ENCODE measurements around the gene DEPP1.
A peak's percentile ranks its signal among the peaks of the same experiment; 100 is the strongest.

The DEPP1 gene

GRCh38 chr10:44956226-44956625, 22.4 kb downstream of the DEPP1 start:
- no peak overlapping the region for H3K4me3 Mint-ChIP-seq
- no peaks in the 10 kb centered on the region for H3K9me3 Mint-ChIP-seq
- no peak for ATAC-seq (replicated peaks)
- peak overlapping the region in 1 of 2 donors; percentile 10 for H3K27ac Mint-ChIP-seq
- H3K36me3 Mint-ChIP-seq (ENCODE audit: insufficient read depth), result peaks cover 14% of the 10 kb centered on the region
- no peak for DNase-seq
- no peaks in the 10 kb centered on the region for H3K27me3 Mint-ChIP-seq
- H3K4me1 Mint-ChIP-seq (ENCODE audit: low read depth in 2 of 2), result peaks cover 26 to 43% of the 10 kb centered on the region in 2 donors

DNA sequence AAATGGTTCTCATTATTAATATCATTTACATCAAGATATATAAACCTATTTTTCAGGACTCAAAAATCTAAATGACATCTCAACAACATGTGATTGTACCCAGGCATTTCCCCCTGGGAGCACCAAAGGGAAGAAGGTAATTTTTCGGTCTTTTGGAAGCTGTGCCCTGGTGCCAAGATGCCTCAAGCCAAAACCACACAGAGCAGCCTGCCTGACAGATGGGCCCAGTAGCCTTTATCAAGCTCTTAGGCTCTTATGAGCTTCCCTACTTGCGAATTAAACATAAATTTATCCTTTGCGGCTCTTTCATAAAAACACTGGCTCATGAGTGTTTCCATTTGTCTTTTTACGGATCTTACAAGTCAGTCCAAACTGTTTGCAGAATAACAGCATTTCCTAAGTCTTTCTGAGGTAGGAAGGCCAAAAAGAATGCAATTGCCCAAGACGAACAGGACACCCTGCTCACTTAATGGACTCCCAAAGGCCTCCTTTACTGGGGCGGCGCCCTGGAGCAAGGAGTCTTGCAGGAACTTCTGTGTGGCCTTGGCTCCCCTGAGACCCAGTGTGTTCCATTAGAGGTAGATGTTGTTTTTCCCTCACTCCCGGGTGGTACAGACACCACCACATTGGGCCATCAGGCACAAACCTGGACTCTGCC, 23.1 kb downstream of the DEPP1 start:
- Mint-ChIP-seq H3K4me1 (ENCODE audit: low read depth in 2 of 2) (peaks cover 26 to 41% of the 10 kb centered on the region in 2 donors), H3K9me3 (no peaks in the 10 kb centered on the region), H3K4me3 (no peak overlapping the region), H3K36me3 (ENCODE audit: insufficient read depth) (peaks cover 14% of the 10 kb centered on the region), H3K27ac (peak overlapping the region in 1 of 2 donors; percentile 10), H3K27me3 (no peaks in the 10 kb centered on the region)
- DNase-seq, result no peak
- no peak for ATAC-seq (replicated peaks)

GRCh38 chr10:44954962-44955361, 23.6 kb downstream of the DEPP1 start:
- Mint-ChIP-seq H3K27ac (peak overlapping the region in 1 of 2 donors; percentile 61), H3K4me1 (ENCODE audit: low read depth in 2 of 2) (peaks cover 22 to 40% of the 10 kb centered on the region in 2 donors), H3K9me3 (no peaks in the 10 kb centered on the region), H3K4me3 (no peak overlapping the region), H3K36me3 (ENCODE audit: insufficient read depth) (peaks cover 14% of the 10 kb centered on the region), H3K27me3 (no peaks in the 10 kb centered on the region)
- ATAC-seq (replicated peaks) (no peak), DNase-seq (no peak)

DNA sequence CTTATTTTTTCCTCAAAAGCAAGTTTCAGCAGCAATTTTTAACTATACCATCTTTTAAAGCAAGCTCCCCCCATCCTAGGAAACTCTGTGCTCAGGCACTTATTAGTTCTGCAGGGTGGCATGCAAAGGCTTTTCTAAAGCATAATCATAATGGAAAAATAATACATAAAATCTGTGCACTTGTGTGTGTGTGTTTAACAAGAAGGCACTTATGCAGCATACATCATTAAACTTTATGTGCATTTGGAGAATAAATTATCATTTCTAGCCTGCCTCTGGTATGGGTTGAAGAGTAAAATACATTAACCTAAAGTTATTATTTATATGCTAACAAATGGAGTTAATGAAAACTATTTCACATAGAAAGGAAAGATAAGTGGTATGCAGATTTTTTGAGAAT, 24.6 kb downstream of the DEPP1 start:
- ATAC-seq (replicated peaks) (no peak), DNase-seq (no peak)
- peaks cover 10% of the 10 kb centered on the region for H3K36me3 Mint-ChIP-seq (ENCODE audit: insufficient read depth)
- H3K4me1 Mint-ChIP-seq (ENCODE audit: low read depth in 2 of 2), result peaks cover 24 to 40% of the 10 kb centered on the region in 2 donors
- H3K4me3 Mint-ChIP-seq, result no peak overlapping the region
- H3K27ac Mint-ChIP-seq, result no peak overlapping the region
- H3K9me3 Mint-ChIP-seq, result no peaks in the 10 kb centered on the region
- H3K27me3 Mint-ChIP-seq, result no peaks in the 10 kb centered on the region

DNA sequence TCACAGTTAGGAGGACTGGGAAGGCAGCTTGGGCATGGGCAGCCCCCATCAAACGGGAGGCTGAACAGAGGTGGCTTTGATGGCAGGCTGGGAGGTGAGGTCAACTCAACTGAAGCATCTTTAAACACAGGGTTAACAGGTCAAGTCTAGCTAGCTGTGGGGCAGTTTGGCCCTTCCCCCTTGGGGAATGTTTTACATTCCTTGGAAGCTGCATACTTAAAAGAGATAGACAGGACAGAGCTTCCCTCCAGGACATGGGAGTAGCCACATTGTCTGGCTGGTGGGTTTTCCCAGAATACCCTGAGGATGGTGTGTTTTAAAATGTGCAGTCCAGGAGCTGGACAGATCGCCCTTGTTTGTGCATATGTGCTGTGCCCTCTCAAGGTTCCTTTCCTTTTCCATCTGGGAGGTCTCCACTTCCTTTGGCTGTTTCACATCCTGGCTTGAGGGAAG, 25.8 kb downstream of the DEPP1 start:
- H3K27ac Mint-ChIP-seq, result peak overlapping the region in 1 of 2 donors; percentile 14
- H3K4me1 Mint-ChIP-seq (ENCODE audit: low read depth in 2 of 2), result peaks cover 15 to 28% of the 10 kb centered on the region in 2 donors
- peaks cover 10% of the 10 kb centered on the region for H3K36me3 Mint-ChIP-seq (ENCODE audit: insufficient read depth)
- DNase-seq (no peak), ATAC-seq (replicated peaks) (no peak)
- H3K27me3 Mint-ChIP-seq, result no peaks in the 10 kb centered on the region
- no peaks in the 10 kb centered on the region for H3K9me3 Mint-ChIP-seq
- no peak overlapping the region for H3K4me3 Mint-ChIP-seq

DNA sequence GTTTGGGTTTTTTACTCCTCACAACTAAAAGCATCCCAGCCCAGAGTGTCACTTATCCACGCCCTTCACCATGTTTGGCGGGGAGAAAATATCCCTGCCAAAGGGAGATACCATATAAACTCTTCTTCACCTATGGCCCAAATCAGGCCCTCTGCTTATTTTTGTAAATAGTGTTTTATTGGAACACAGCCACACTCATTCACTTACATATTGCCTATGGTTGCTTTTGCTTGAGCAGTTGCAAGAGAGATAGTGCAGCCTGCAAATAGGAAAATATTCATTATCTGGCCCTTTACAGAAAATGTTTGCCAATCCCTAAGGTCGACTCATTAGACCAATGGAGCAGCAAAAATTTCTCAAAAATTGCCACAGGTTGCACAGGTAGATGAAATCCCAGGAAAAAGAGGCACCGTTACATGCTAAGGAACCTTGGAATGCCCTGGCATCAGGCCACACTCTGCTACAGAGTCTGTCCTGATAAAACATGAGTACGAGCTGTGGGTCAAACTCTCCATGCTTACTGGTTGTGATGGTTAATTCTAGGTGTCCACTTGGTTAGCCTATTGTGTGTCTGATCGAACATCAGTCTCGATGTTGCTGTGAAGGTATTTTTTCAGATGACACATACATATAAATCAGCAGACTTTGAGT, 26.9 kb downstream of the DEPP1 start:
- ATAC-seq (replicated peaks) (no peak), DNase-seq (no peak)
- Mint-ChIP-seq H3K27me3 (no peaks in the 10 kb centered on the region), H3K27ac (no peak overlapping the region), H3K4me3 (no peak overlapping the region), H3K4me1 (ENCODE audit: low read depth in 2 of 2) (peaks cover 11 to 17% of the 10 kb centered on the region in 2 donors), H3K9me3 (no peaks in the 10 kb centered on the region), H3K36me3 (ENCODE audit: insufficient read depth) (peaks cover 10% of the 10 kb centered on the region)

DNA sequence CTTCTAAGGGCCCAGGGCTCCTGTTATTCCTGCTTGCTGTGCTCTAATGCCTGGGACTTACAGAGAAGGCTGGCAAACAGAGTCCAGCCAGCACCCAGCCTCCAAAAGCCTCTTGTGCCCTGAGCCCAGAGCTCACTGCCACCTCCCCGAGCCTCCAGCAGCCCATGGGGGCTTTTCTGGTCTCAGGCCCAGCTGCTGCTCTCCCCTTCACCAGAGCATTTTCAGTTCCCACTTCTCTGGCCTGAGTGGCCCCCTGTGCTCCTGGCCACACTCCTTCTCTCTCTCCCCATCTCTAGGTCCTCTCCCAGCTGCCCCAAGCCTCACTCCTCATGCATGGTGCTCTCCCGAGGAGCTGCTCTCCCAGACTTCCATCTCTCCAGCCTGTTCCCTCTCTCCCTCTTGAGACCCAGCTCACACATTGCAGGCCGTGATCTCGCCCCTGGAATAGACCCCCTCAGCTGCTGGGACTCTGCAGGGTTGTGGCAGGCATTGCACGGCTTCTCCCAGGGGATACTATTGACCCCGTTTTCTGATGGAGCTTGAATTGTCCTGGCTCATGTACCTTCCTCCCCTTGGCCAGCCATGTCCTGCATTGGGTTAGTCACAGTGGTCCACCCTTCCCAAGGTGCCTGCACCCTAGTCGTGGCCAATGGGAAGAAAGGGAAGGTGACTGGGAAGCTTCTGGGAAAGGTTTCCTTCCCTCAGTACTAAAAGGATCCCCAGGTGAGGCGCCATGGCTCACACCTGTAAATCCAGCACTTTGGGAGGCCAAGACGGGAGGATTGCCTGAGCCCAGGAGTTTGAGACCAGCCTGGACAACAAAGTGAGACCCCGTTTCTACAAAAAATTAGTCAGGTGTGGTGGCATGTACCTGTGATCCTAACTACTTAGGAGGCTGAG, 28.0 kb downstream of the DEPP1 start:
- no peak for ATAC-seq (replicated peaks)
- Mint-ChIP-seq H3K4me3 (no peak overlapping the region), H3K36me3 (ENCODE audit: insufficient read depth) (peaks cover 3% of the 10 kb centered on the region), H3K4me1 (ENCODE audit: low read depth in 2 of 2) (peaks cover 7 to 9% of the 10 kb centered on the region in 2 donors), H3K9me3 (no peaks in the 10 kb centered on the region), H3K27ac (no peak overlapping the region), H3K27me3 (no peaks in the 10 kb centered on the region)
- DNase-seq, result no peak

DNA sequence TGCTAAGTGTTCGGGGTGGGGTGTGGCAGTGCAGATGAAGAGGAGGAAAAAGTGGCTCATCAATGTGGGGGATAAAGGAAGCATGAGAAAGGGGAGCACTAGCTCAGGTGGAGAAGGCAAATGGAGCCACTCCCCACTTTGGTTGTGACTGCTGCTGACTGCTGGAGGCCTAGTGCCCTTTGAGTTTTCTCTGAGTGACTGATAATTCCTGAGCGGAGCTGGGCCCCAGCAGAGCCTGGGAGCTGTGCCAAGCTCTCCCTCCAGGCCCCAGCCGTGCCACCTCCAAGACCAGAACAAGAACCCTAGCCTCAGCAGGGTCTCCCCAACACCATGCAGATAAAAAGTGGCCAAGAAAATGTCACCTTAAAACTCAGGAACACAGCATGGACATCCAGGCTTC, 28.7 kb downstream of the DEPP1 start:
- no peak overlapping the region for H3K4me3 Mint-ChIP-seq
- ATAC-seq (replicated peaks) (no peak), DNase-seq (no peak)
- H3K27ac Mint-ChIP-seq, result no peak overlapping the region
- peaks cover 7% of the 10 kb centered on the region in 2 donors for H3K4me1 Mint-ChIP-seq (ENCODE audit: low read depth in 2 of 2)
- peaks cover 3 to 6% of the 10 kb centered on the region in 2 donors for H3K9me3 Mint-ChIP-seq
- peaks cover 3% of the 10 kb centered on the region for H3K36me3 Mint-ChIP-seq (ENCODE audit: insufficient read depth)
- H3K27me3 Mint-ChIP-seq, result no peaks in the 10 kb centered on the region

DNA sequence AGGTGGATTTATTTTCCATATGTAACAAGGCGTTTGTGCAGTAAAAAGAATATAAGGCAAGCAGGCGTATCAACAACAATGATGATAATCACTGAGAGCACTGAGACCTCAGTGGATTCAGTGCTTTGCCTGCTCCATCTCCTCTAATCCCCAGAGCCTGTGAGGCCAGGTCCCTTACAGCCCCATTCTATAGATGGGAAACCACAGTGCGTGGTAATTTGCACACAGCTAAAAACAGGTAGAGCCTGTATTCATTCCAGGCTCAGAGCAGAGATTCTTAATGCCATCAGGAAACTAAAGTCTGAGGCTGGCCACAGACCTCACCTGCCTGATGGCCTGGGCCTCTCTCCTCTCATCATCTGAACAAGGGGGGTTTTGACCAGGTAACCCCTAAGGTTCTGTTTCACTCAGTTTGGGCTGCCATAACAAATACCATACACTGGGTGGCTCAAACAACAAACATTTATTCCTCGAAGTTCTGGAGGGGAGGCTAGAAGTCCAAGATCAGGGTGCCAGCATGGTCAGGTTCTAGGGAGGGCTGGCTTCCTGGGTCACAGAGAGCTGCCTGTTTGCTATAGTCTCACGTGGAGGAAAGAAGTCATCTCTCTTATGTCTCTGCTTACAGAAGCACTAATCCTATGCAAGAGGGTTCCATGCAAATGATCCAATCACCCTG, 29.3 kb downstream of the DEPP1 start:
- Mint-ChIP-seq H3K27ac (no peak overlapping the region), H3K4me1 (ENCODE audit: low read depth in 2 of 2) (peaks cover 3 to 5% of the 10 kb centered on the region in 2 donors), H3K36me3 (ENCODE audit: insufficient read depth) (peaks cover 3% of the 10 kb centered on the region), H3K4me3 (no peak overlapping the region), H3K9me3 (peaks cover 6 to 12% of the 10 kb centered on the region in 2 donors), H3K27me3 (no peaks in the 10 kb centered on the region)
- DNase-seq, result no peak
- ATAC-seq (replicated peaks), result no peak

DNA sequence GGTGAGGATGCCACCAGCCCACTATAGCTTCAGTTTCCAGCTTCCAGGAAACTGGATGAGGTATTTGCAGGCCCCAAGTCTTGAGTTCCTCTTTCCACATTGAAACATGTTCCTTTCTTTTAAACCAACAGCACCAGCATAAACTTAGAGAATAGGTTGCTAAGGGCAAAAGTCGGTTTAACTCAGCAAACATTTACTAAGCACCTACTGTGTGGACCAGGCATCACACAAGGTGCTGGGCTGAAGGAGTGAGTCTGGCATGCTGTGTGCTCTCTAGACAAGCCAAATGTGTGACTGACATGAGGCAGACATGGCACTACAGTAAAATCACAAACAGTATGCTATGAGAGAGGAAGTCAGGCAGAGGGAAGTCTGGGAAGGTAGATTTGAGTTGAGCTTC, 30.0 kb downstream of the DEPP1 start:
- H3K27ac Mint-ChIP-seq, result no peak overlapping the region
- peaks cover 3% of the 10 kb centered on the region for H3K36me3 Mint-ChIP-seq (ENCODE audit: insufficient read depth)
- DNase-seq (no peak), ATAC-seq (replicated peaks) (no peak)
- peaks cover 3 to 5% of the 10 kb centered on the region in 2 donors for H3K4me1 Mint-ChIP-seq (ENCODE audit: low read depth in 2 of 2)
- no peaks in the 10 kb centered on the region for H3K27me3 Mint-ChIP-seq
- H3K9me3 Mint-ChIP-seq, result peaks cover 8 to 18% of the 10 kb centered on the region in 2 donors
- H3K4me3 Mint-ChIP-seq, result no peak overlapping the region

GRCh38 chr10:44947371-44948152, 31.0 kb downstream of the DEPP1 start:
- H3K4me3 Mint-ChIP-seq, result no peak overlapping the region
- no peak for DNase-seq
- peaks cover 6 to 7% of the 10 kb centered on the region in 2 donors for H3K27me3 Mint-ChIP-seq
- H3K27ac Mint-ChIP-seq, result no peak overlapping the region
- H3K9me3 Mint-ChIP-seq, result peaks cover 8 to 18% of the 10 kb centered on the region in 2 donors
- no peak for ATAC-seq (replicated peaks)
- peaks cover 3% of the 10 kb centered on the region for H3K36me3 Mint-ChIP-seq (ENCODE audit: insufficient read depth)
- H3K4me1 Mint-ChIP-seq (ENCODE audit: low read depth in 2 of 2), result peaks cover 3 to 5% of the 10 kb centered on the region in 2 donors

DNA sequence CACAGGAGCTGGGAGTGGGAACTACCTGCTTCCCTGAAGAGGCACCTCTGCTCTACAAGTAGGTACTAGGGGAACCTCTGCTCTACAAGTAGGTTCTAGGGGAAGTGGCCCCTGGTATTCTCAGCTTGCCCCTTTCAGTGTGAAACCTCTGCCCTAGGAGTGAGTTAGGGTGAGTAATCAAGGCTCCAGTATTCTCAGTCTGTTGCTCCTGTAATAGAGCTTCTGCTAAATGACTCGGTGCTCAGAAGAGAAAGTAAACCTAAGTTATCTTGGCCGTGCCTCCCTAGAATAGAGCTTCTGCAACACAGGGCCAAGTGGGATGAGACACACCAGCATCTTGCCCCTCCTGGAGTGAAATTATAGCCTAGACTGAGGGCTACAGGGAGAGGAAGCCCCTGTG, 32.4 kb downstream of the DEPP1 start:
- H3K4me1 Mint-ChIP-seq (ENCODE audit: low read depth in 2 of 2), result peaks cover 3 to 5% of the 10 kb centered on the region in 2 donors
- no peak for ATAC-seq (replicated peaks)
- DNase-seq, result no peak
- H3K27me3 Mint-ChIP-seq, result peaks cover 11 to 17% of the 10 kb centered on the region in 2 donors
- peaks cover 3% of the 10 kb centered on the region for H3K36me3 Mint-ChIP-seq (ENCODE audit: insufficient read depth)
- no peak overlapping the region for H3K4me3 Mint-ChIP-seq
- H3K9me3 Mint-ChIP-seq, result peaks cover 8 to 18% of the 10 kb centered on the region in 2 donors
- H3K27ac Mint-ChIP-seq, result no peak overlapping the region

All from effector memory CD8-positive, alpha-beta T cell (primary cell).